ENCODE measurements around the gene HLA-G.
"Not testable (repeated sequence)": the region's sequence is repeated elsewhere in the genome, so short reads cannot be mapped to it uniquely, and the experiment has no call there.

The HLA-G gene

DNA sequence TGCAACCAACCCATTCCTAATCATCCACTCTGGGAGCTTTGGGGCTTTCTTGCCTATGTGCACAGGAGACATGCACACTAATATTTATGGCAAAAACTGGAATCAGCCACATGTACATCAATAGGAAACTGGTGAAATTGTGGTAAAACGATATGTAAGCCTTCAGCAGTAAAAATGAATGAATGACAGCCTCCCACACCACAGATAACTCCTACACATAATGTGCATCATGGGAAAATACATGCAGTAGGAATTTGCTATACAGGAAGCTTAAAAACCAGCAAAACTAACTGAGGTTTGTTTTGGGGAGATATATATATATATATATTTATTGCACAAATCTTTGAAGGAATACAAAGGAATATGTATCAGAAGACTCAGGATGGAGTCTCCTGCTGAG, 47.6 kb downstream of the HLA-G start:
- DNase-seq (ENCODE audit: low spot score) = no peak

DNA sequence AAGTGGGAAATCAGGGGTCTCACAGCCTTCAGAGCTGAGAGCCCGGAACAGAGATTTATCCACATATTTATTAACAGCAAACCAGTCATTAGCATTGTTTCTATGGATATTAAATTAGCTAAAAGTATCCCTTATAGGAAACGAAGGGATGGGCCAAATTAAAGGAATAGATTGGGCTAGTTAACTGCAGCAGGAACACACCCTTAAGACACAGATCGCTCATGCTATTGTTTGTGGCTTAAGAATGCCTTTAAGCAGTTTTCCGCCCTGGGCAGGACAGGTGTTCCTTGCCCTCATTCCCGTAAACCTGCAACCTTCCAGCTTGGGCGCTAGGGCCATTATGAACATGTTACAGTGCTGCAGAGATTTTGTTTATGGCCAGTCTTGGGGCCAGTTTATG, 48.1 kb downstream of the HLA-G start:
- not testable (repeated sequence) for DNase-seq (ENCODE audit: low spot score)

All from cerebellar cortex (tissue), 1 donor.